HEK293 (cell line): ENCODE results near the gene CRY2.

Experiments used
- CTCF ChIA-PET: fragments of 350-600 bp; formaldehyde crosslinking; extraction: SDS; loops from one replicate; lab custom pipeline; 2021; ENCODE audit warnings: antibody characterized with exemption; lab: Yijun Ruan, JAX
- POLR2A ChIA-PET: fragments of 300-600 bp; formaldehyde crosslinking; extraction: SDS; loops from one replicate; lab custom pipeline; 2020; ENCODE audit warnings: antibody characterized with exemption, inconsistent platforms; lab: Yijun Ruan, JAX
- H3K27ac ChIP-seq: fragments of 200-500 bp; sonication (Bioruptor generic); 2 replicates; pipeline ENCODE4 v1.5.1; 2014; ENCODE audit warnings: low read depth, low read length, control low read depth, inconsistent platforms; ENCODE audit errors: extremely low read depth
- H3K36me3 ChIP-seq, 2 experiments: fragments of 200-500 bp in 1 of 2; sonication (Bioruptor generic) in 1 of 2; 1 replicate in 1 of 2; 2 replicates in 1 of 2; pipeline ENCODE4 v1.5.1; 2014 to 2017; ENCODE audit warnings: inconsistent platforms in 2 of 2, low read length in 2 of 2; ENCODE audit not compliant: control insufficient read depth in 2 of 2, insufficient read depth in 1 of 2
- H3K4me1 ChIP-seq: fragments of 200-500 bp; sonication (Bioruptor generic); 2 replicates; pipeline ENCODE4 v1.5.1; 2014; ENCODE audit warnings: mild to moderate bottlenecking, low read length, inconsistent platforms; ENCODE audit not compliant: control insufficient read depth, insufficient read depth
- H3K4me3 ChIP-seq: 2 replicates; pipeline ENCODE4 v1.5.1; 2011; ENCODE audit warnings: low read depth, mild to moderate bottlenecking, control low read depth, low read length, moderate library complexity
- H3K9me3 ChIP-seq: fragments of 200-500 bp; sonication (Bioruptor generic); 2 replicates; pipeline ENCODE4 v1.5.1; 2014; ENCODE audit warnings: low read depth, low read length, inconsistent platforms; ENCODE audit not compliant: control insufficient read depth, insufficient read depth
- CTCF ChIP-seq: fragments of 450-650 bp; formaldehyde crosslinking; IDR thresholded peaks from 2 replicates; pipeline ENCODE4 v1.5.1; 2016; ENCODE audit warnings: missing biosample characterization, missing genetic modification characterization
- KLF8 ChIP-seq: fragments of 450-650 bp; formaldehyde crosslinking; IDR thresholded peaks from 2 replicates; pipeline ENCODE4 v1.5.1; 2016; ENCODE audit warnings: missing biosample characterization, missing genetic modification characterization
- MYNN ChIP-seq: fragments of 450-650 bp; formaldehyde crosslinking; IDR thresholded peaks from 2 replicates; pipeline ENCODE4 v1.5.1; 2016; ENCODE audit warnings: missing biosample characterization, missing genetic modification characterization, borderline replicate concordance
- SP7 ChIP-seq: fragments of 450-650 bp; formaldehyde crosslinking; IDR thresholded peaks from 2 replicates; pipeline ENCODE4 v1.5.1; 2016; ENCODE audit warnings: missing biosample characterization, missing genetic modification characterization
- WT1 ChIP-seq: fragments of 450-650 bp; formaldehyde crosslinking; IDR thresholded peaks from 2 replicates; pipeline ENCODE4 v1.5.1; 2016; ENCODE audit warnings: missing biosample characterization, missing genetic modification characterization
- ZBTB20 ChIP-seq: fragments of 450-650 bp; formaldehyde crosslinking; IDR thresholded peaks from 2 replicates; pipeline ENCODE4 v1.5.1; 2016; ENCODE audit warnings: missing biosample characterization, missing genetic modification characterization
- ZIC2 ChIP-seq: fragments of 450-650 bp; formaldehyde crosslinking; IDR thresholded peaks from 2 replicates; pipeline ENCODE4 v1.5.1; 2016; ENCODE audit warnings: missing biosample characterization, missing genetic modification characterization
- ZNF114 ChIP-seq: fragments of 450-650 bp; formaldehyde crosslinking; IDR thresholded peaks from 2 replicates; pipeline ENCODE4 v1.5.0; 2017; ENCODE audit warnings: missing biosample characterization, missing genetic modification characterization
- ZNF16 ChIP-seq: fragments of 450-650 bp; formaldehyde crosslinking; IDR thresholded peaks from 2 replicates; pipeline ENCODE4 v1.5.1; 2016; ENCODE audit warnings: low read depth, missing biosample characterization, missing genetic modification characterization
- ZNF791 ChIP-seq: fragments of 450-650 bp; formaldehyde crosslinking; IDR thresholded peaks from 2 replicates; pipeline ENCODE4 v1.5.1; 2016; ENCODE audit warnings: missing biosample characterization, missing genetic modification characterization
- TF ChIP-seq, protein P1 (sequence below): fragments of 450-650 bp; formaldehyde crosslinking; conservative IDR thresholded peaks from 2 replicates; pipeline ENCODE4 v1.5.1; 2016; ENCODE audit warnings: low read depth, missing biosample characterization, missing genetic modification characterization

CRY2 gene

GRCh38 chr11:45920531-45921477, 73.5 kb downstream of the CRY2 start:
- POLR2A ChIA-PET: no interaction called here

DNA sequence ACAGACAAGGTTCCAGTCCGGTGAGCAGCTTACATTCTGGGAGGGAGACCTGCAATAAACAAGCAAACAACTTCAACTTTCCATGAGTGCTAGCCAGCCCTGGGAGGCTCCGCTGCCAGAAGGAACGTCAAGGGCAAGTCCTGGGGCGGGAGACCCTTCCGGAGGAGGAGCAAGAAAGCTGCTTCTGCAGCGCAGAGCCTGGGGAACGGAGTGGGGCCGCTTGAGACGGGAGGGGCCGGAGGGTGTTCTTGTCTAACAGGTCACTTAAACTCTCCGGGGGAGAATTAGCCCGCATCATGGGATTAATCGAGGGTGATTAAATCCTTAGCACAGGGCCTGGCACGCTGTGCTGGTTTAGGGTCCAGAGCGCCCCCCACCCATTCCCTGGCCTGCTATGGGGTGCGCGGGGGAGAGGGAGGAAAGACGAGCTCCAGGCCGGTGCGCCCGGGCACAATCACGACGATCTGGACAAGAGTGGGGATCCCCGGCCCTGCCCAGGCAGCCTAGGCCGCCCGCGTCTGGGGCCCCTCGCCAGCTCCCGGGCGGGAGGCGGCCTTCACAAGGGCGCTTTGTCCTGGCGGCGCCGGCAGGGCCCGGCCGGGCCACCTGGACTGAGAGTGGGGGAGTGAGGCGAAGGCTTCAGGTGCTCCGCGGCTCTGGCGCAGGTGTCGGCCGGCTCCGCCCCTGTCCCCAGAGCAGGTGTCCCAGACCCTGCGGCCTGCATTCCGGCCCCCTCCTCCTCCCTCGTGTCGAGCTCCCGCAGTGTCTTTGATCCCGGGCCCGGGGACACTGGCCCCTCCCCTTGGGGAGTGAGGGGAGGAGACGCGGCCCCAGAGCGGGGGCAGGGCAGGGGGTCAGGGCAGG, 74.5 kb downstream of the CRY2 start:
- H3K4me1 ChIP-seq: no peaks in the 10 kb centered on the region; the same call in 1 of the 2 replicates
- no peak overlapping the region for H3K27ac ChIP-seq
- no peaks in the 10 kb centered on the region for H3K36me3 ChIP-seq
- ChIA-PET CTCF (interaction anchor here (0.7 kb wide), 1 partner anchor 1305 kb away, joined by 3 read pairs; no protein-coding TSS in a partner anchor), POLR2A (no interaction called here)
- peak; percentile 47 for TF ChIP-seq ZIC2
- 0 out of 2 replicates have a peak, but pooled peaks have one; percentile 33 for TF ChIP-seq SP7 (tag by site-specific recombination)
- TF ChIP-seq ZNF16 (tag by site-specific recombination): no peak
- TF ChIP-seq WT1 (tag by site-specific recombination): peak; percentile 67; the same call in 1 of the 2 replicates
- TF ChIP-seq ZBTB20 (tag by site-specific recombination): peak; percentile 36; the same call in 1 of the 2 replicates
- TF ChIP-seq MYNN (tag by site-specific recombination): no peak
- TF ChIP-seq CTCF (tag by site-specific recombination): no peak
- TF ChIP-seq, protein P1, sequence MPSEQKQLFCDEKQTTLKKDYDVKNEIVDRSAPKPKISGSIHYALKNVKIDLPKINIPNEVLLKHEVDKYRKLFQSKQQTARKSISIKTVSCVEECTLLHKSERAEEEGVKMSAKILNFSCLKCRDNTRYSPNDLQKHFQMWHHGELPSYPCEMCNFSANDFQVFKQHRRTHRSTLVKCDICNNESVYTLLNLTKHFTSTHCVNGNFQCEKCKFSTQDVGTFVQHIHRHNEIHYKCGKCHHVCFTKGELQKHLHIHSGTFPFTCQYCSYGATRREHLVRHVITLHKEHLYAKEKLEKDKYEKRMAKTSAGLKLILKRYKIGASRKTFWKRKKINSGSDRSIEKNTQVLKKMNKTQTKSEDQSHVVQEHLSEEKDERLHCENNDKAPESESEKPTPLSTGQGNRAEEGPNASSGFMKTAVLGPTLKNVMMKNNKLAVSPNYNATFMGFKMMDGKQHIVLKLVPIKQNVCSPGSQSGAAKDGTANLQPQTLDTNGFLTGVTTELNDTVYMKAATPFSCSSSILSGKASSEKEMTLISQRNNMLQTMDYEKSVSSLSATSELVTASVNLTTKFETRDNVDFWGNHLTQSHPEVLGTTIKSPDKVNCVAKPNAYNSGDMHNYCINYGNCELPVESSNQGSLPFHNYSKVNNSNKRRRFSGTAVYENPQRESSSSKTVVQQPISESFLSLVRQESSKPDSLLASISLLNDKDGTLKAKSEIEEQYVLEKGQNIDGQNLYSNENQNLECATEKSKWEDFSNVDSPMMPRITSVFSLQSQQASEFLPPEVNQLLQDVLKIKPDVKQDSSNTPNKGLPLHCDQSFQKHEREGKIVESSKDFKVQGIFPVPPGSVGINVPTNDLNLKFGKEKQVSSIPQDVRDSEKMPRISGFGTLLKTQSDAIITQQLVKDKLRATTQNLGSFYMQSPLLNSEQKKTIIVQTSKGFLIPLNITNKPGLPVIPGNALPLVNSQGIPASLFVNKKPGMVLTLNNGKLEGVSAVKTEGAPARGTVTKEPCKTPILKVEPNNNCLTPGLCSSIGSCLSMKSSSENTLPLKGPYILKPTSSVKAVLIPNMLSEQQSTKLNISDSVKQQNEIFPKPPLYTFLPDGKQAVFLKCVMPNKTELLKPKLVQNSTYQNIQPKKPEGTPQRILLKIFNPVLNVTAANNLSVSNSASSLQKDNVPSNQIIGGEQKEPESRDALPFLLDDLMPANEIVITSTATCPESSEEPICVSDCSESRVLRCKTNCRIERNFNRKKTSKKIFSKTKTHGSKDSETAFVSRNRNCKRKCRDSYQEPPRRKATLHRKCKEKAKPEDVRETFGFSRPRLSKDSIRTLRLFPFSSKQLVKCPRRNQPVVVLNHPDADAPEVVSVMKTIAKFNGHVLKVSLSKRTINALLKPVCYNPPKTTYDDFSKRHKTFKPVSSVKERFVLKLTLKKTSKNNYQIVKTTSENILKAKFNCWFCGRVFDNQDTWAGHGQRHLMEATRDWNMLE (tag by site-specific recombination): no peak
- TF ChIP-seq KLF8 (tag by site-specific recombination): 0 out of 2 replicates have a peak, but pooled peaks have one; percentile 30
- H3K9me3 ChIP-seq: no peaks in the 10 kb centered on the region
- peak overlapping the region; percentile 34 for H3K4me3 ChIP-seq

More at GRCh38 chr11:45920531-45921477, 73.5 kb downstream of the CRY2 start:
- H3K4me1 ChIP-seq: no peaks in the 10 kb centered on the region; the same call in 1 of the 2 replicates
- no peaks in the 10 kb centered on the region for H3K9me3 ChIP-seq
- H3K36me3 ChIP-seq: peaks cover 0 to 6% of the 10 kb centered on the region in 2 experiments; a peak in 1 of 3 replicates
- no peak overlapping the region for H3K27ac ChIP-seq
- H3K4me3 ChIP-seq: no peak overlapping the region
- CTCF ChIA-PET: interaction anchor here (0.7 kb wide), 1 partner anchor 1304 kb away, joined by 3 read pairs; no protein-coding TSS in a partner anchor
- no peak for TF ChIP-seq ZNF114 (tag by site-specific recombination)
- TF ChIP-seq ZIC2: peak; percentile 51
- no peak for TF ChIP-seq ZNF791
